ENCODE data around the gene NR1I3. TPM values are rescaled to one million over a fixed set of nuclear protein-coding genes. Genes with fewer than 3 reads are reported as not detected.
A peak's percentile ranks its signal among the peaks of the same experiment; 100 is the strongest.

NR1I3 gene
- total and polyA plus RNA-seq, 2 of the 13 experiments (the other 11 are each of a cell fraction or from before 2014, with no cell fraction given), result 0.62 to 0.95 TPM

- peak; percentile 11; the same call in 1 of the 2 replicates for TF ChIP-seq UBTF (CRISPR knock-in tag; IDR thresholded peaks at IDR 0.05)
- no peak for TF ChIP-seq E2F5 (CRISPR knock-in tag; conservative IDR thresholded peaks at IDR 0.05)
- no peak for TF ChIP-seq MXD4 (CRISPR knock-in tag; IDR thresholded peaks at IDR 0.05)
- peak; percentile 40; the same call in 1 of the 2 replicates for TF ChIP-seq DRAP1 (CRISPR knock-in tag; IDR thresholded peaks at IDR 0.05)
- no peak for TF ChIP-seq AGO2 (optimal IDR thresholded peaks at IDR 0.05; ENCODE audit: low read depth, low read length)
- TF ChIP-seq MLXIP (CRISPR knock-in tag; IDR thresholded peaks at IDR 0.05; ENCODE audit: borderline replicate concordance), result no peak
- TF ChIP-seq ZNF468 (CRISPR knock-in tag; IDR thresholded peaks at IDR 0.05), result no peak
- TF ChIP-seq TAF1 (CRISPR knock-in tag; IDR thresholded peaks at IDR 0.05), result no peak
- no peak for TF ChIP-seq HHEX (CRISPR knock-in tag; IDR thresholded peaks at IDR 0.05)
- TF ChIP-seq RXRB (CRISPR knock-in tag; IDR thresholded peaks at IDR 0.05; ENCODE audit: borderline replicate concordance), result peak; percentile 21; the same call in 1 of the 2 replicates
- no peak for TF ChIP-seq FOXP1 (IDR thresholded peaks at IDR 0.05)
- no peak for TF ChIP-seq FOXP1 (CRISPR knock-in tag; IDR thresholded peaks at IDR 0.05)
- no peak for TF ChIP-seq MEF2D (CRISPR knock-in tag; IDR thresholded peaks at IDR 0.05)
- no peak for TF ChIP-seq FOXM1 (CRISPR knock-in tag; IDR thresholded peaks at IDR 0.05)
- TF ChIP-seq EED (CRISPR knock-in tag; IDR thresholded peaks at IDR 0.05), result no peak
- TF ChIP-seq SPEN (CRISPR knock-in tag; IDR thresholded peaks at IDR 0.05; ENCODE audit: low read depth), result 0 out of 2 replicates have a peak, but pooled peaks have one; percentile 22
- TF ChIP-seq MED8 (CRISPR knock-in tag; IDR thresholded peaks at IDR 0.05; ENCODE audit: insufficient replicate concordance), result no peak
- TF ChIP-seq SSRP1 (CRISPR knock-in tag; IDR thresholded peaks at IDR 0.05), result 0 out of 2 replicates have a peak, but pooled peaks have one; percentile 75
- TF ChIP-seq PHF5A (CRISPR knock-in tag; IDR thresholded peaks at IDR 0.05; ENCODE audit: low read depth, unreplicated experiment), result no peak
- 0 out of 2 replicates have a peak, but pooled peaks have one; percentile 22 for TF ChIP-seq ZNF160 (CRISPR knock-in tag; IDR thresholded peaks at IDR 0.05)
- 0 out of 2 replicates have a peak, but pooled peaks have one; percentile 40 for TF ChIP-seq PAX8 (CRISPR knock-in tag; IDR thresholded peaks at IDR 0.05; ENCODE audit: borderline replicate concordance)
- no peak for TF ChIP-seq ZNF891 (CRISPR knock-in tag; IDR thresholded peaks at IDR 0.05)
- TF ChIP-seq MIER2 (CRISPR knock-in tag; IDR thresholded peaks at IDR 0.05), result no peak
- no peak for TF ChIP-seq ZSCAN22 (CRISPR knock-in tag; IDR thresholded peaks at IDR 0.05)
- 0 out of 4 replicates have a peak, but pooled peaks of 1 of the 2 experiments have one; percentile 16 for TF ChIP-seq EP300 (IDR thresholded peaks at IDR 0.05; ENCODE audit: low read depth in 2 of 2, low read length in 2 of 2)
- no peak for TF ChIP-seq EP300 (CRISPR knock-in tag; IDR thresholded peaks at IDR 0.05; ENCODE audit: borderline replicate concordance)
These were observed 20.9 kb downstream of the NR1I3 start (continued) for GRCh38 chr1:161216945-161217712.
